Measurements from ENCODE around the gene NFAM1.

DNA sequence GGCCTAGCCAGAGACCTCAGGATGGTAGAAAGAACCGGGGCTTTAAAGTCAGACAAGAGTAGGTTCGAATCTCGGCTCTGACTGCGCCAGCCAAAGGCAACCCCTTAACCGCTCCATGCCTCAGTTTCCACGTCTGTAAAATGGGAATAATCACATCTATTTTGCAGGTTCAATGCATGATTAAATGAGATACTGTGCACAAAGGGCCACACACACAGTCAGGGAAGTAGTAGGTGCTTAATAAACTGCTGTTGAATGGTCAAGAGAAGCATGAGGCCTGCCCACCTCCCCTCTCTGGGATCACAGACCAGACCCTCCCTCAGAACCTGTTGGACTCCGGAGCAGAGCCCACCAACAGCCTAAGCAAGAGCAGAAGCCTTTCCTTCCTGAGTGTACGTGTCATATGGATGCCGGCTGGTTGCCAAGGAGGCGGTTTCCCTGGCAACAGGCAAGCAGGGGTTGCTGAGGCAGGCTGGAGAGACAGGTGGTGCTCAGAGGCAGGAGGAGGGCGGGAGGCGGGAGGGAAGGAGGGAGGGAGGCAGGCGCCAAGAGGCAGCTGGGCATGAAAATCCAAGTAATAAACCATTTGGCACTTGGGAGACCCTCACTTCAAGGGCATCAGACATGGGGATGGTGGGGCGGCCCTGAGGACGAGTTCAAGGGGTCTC is 43.9 kb downstream of the NFAM1 start:
- TF ChIP-seq CTCF (IDR thresholded peaks at IDR 0.05) (no peak), POLR2A (IDR thresholded peaks at IDR 0.05) (no peak)
